Endodermal cell (in vitro differentiated cells): ENCODE results near the gene ZNF264. TPM values are rescaled to one million over a fixed set of nuclear protein-coding genes. Genes with fewer than 3 reads are reported as not detected.
"Not testable (repeated sequence)": the region's sequence is repeated elsewhere in the genome, so short reads cannot be mapped to it uniquely, and the experiment has no call there.

Experiments
- DNase-seq: peaks from one replicate; pipeline ENCODE4 v3.0.0-alpha.2; 2017
- H3K27ac ChIP-seq: 2 replicates; pipeline ENCODE4 v1.5.1; 2013; ENCODE audit warnings: mild to moderate bottlenecking, low read depth, low read length, moderate library complexity
- H3K27me3 ChIP-seq: 2 replicates; pipeline ENCODE4 v1.6.1; 2013; ENCODE audit warnings: mild to moderate bottlenecking, low read length, moderate library complexity; ENCODE audit not compliant: insufficient read depth, control insufficient read depth, poor library complexity, severe bottlenecking
- H3K36me3 ChIP-seq: 2 replicates; pipeline ENCODE4 v1.7.0; 2013; ENCODE audit warnings: mild to moderate bottlenecking, low read length, moderate library complexity; ENCODE audit not compliant: control insufficient read depth, insufficient read depth
- H3K4me1 ChIP-seq: one replicate; pipeline ENCODE4 v1.7.0; 2013; ENCODE audit warnings: low read length; ENCODE audit not compliant: control insufficient read depth, insufficient read depth
- H3K4me3 ChIP-seq: 2 replicates; pipeline ENCODE4 v1.5.1; 2013; ENCODE audit warnings: mild to moderate bottlenecking, low read length, moderate library complexity
- H3K9ac ChIP-seq: 2 replicates; pipeline ENCODE4 v1.6.1; 2013; ENCODE audit warnings: mild to moderate bottlenecking, low read length, moderate library complexity; ENCODE audit not compliant: poor library complexity, severe bottlenecking; ENCODE audit errors: extremely low read depth
- H3K9me3 ChIP-seq: 2 replicates; pipeline ENCODE4 v1.6.1; 2013; ENCODE audit warnings: mild to moderate bottlenecking, low read length, moderate library complexity; ENCODE audit not compliant: control insufficient read depth
- H3K27ac Mint-ChIP-seq: 2 replicates; pipeline ENCODE4 v1.8.0; 2020; ENCODE audit warnings: mixed read lengths
- H3K27me3 Mint-ChIP-seq: 2 replicates; pipeline ENCODE4 v1.8.0; 2021; ENCODE audit warnings: mild to moderate bottlenecking, mixed read lengths; ENCODE audit not compliant: insufficient read depth
- H3K36me3 Mint-ChIP-seq: 2 replicates; pipeline ENCODE4 v1.8.0; 2020; ENCODE audit warnings: low read depth, mixed read lengths
- H3K4me1 Mint-ChIP-seq: 2 replicates; pipeline ENCODE4 v1.8.0; 2020; ENCODE audit warnings: mixed read lengths
- H3K4me3 Mint-ChIP-seq: 2 replicates; pipeline ENCODE4 v1.8.0; 2020; ENCODE audit warnings: mild to moderate bottlenecking, moderate library complexity, mixed read lengths
- H3K9me3 Mint-ChIP-seq: 2 replicates; pipeline ENCODE4 v1.8.0; 2020; ENCODE audit warnings: mild to moderate bottlenecking, mixed read lengths
- CTCF ChIP-seq: fragments of 200-600 bp; sonication (generic); conservative IDR thresholded peaks from 2 replicates; pipeline ENCODE4 v1.5.0; 2021; ENCODE audit warnings: antibody characterized with exemption, mild to moderate bottlenecking
- WGBS, 2 experiments: methylation state at CpG; one replicate each; pipeline versions ENCODE4 v1.1.5 to v1.1.7; 2013; ENCODE audit warnings: missing lambda C conversion rate in 2 of 2, mixed read lengths in 1 of 2; ENCODE audit not compliant: insufficient coverage in 1 of 2, insufficient read length in 1 of 2; 5-methylcytosine and 5-hydroxymethylcytosine counted together
- total RNA-seq, 2 donors: library from RNA; stranded (reverse); fragmentation: NEBNext Ultra II Directional in 1 of 2; extraction: Animal tissue kit (Norgen Biotek cat#: 25700) in 1 of 2; gene quantifications; 2 replicates in 1 of 2; 3 replicates in 1 of 2; pipeline ENCODE4 v1.2.1, GENCODE V29; 2021

ZNF264 gene
- total RNA-seq, 2 donors from 2014 or later, result 29.8 to 38.4 TPM

- H3K9ac ChIP-seq, result peak overlapping the region; percentile 87
- H3K27ac Mint-ChIP-seq, result no peak overlapping the region
- H3K4me3 ChIP-seq, result peak overlapping the region; percentile 94
Measured at GRCh38 chr19:57192993-57193392, 1.7 kb downstream of the ZNF264 start.

GRCh38 chr19:57197874-57198273 lies 6.6 kb downstream of the ZNF264 start:
- not testable (repeated sequence) for H3K27ac Mint-ChIP-seq, H3K9ac ChIP-seq, H3K27me3 ChIP-seq, H3K27me3 Mint-ChIP-seq, H3K4me3 ChIP-seq, H3K4me3 Mint-ChIP-seq, H3K4me1 ChIP-seq, DNase-seq, H3K4me1 Mint-ChIP-seq, H3K9me3 ChIP-seq, H3K9me3 Mint-ChIP-seq, H3K27ac ChIP-seq
- 92 to 94% methylated on average over 6 of the region's 6 CpGs for WGBS, 2 experiments
- H3K36me3 Mint-ChIP-seq, result peaks cover 87% of the 10 kb centered on the region
- peaks cover 63% of the 10 kb centered on the region for H3K36me3 ChIP-seq

More at GRCh38 chr19:57192993-57193392, 1.7 kb downstream of the ZNF264 start:
- TF ChIP-seq CTCF, result no peak
- Histone ChIP-seq H3K9me3 (peaks cover 31% of the 10 kb centered on the region), H3K36me3 (peaks cover 43% of the 10 kb centered on the region), H3K27ac (no peak overlapping the region), H3K27me3 (peaks cover 7% of the 10 kb centered on the region), H3K4me1 (peaks cover 4% of the 10 kb centered on the region)
- H3K9me3 Mint-ChIP-seq, result peaks cover 29% of the 10 kb centered on the region
- peaks cover 16% of the 10 kb centered on the region for H3K27me3 Mint-ChIP-seq
- H3K36me3 Mint-ChIP-seq, result peaks cover 52% of the 10 kb centered on the region
- no peak for DNase-seq
- peaks cover 15% of the 10 kb centered on the region for H3K4me1 Mint-ChIP-seq
- peak overlapping the region; percentile 92 for H3K4me3 Mint-ChIP-seq
- WGBS, 2 experiments, result 93 to 100% methylated on average over 5 of the region's 5 CpGs

GRCh38 chr19:57202160-57202559 lies 10.9 kb downstream of the ZNF264 start:
- H3K36me3 Mint-ChIP-seq, result peaks cover 81% of the 10 kb centered on the region
- no peaks in the 10 kb centered on the region for H3K4me1 Mint-ChIP-seq
- no peaks in the 10 kb centered on the region for H3K27me3 ChIP-seq
- no peak for DNase-seq
- H3K27ac Mint-ChIP-seq, result no peak overlapping the region
- H3K4me3 Mint-ChIP-seq, result no peak overlapping the region
- no peak for TF ChIP-seq CTCF
- H3K27me3 Mint-ChIP-seq, result no peaks in the 10 kb centered on the region
- no peak overlapping the region for H3K27ac ChIP-seq
- H3K9me3 ChIP-seq, result no peaks in the 10 kb centered on the region
- 96 to 100% methylated on average over 4 to 5 of the region's 5 CpGs for WGBS, 2 experiments
- H3K4me3 ChIP-seq, result no peak overlapping the region
- no peaks in the 10 kb centered on the region for H3K4me1 ChIP-seq
- H3K36me3 ChIP-seq, result peaks cover 50% of the 10 kb centered on the region
- no peak overlapping the region for H3K9ac ChIP-seq
- no peaks in the 10 kb centered on the region for H3K9me3 Mint-ChIP-seq

- Histone ChIP-seq H3K4me1 (no peaks in the 10 kb centered on the region), H3K36me3 (peaks cover 76% of the 10 kb centered on the region), H3K27me3 (no peaks in the 10 kb centered on the region), H3K27ac (no peak overlapping the region), H3K9me3 (no peaks in the 10 kb centered on the region), H3K9ac (no peak overlapping the region), H3K4me3 (no peak overlapping the region)
- Mint-ChIP-seq H3K27ac (no peak overlapping the region), H3K27me3 (no peaks in the 10 kb centered on the region), H3K9me3 (peaks cover 2% of the 10 kb centered on the region), H3K4me1 (no peaks in the 10 kb centered on the region), H3K36me3 (peaks cover 67% of the 10 kb centered on the region), H3K4me3 (no peak overlapping the region)
- no peak for DNase-seq
- no peak for TF ChIP-seq CTCF
- 91 to 96% methylated on average over 2 to 4 of the region's 4 CpGs for WGBS, 2 experiments
Measured at GRCh38 chr19:57210381-57210780, 19.1 kb downstream of the ZNF264 start.
